Left ventricle myocardium superior (tissue), 1 donor: ENCODE results near the gene ASTN2. TPM values are rescaled to one million over a fixed set of nuclear protein-coding genes. Genes with fewer than 3 reads are reported as not detected.

Experiments
- ATAC-seq: fragments of 200-7000 bp; cut with Tn5 transposase; one replicate; pipeline ENCODE4 v1.9.1; 2020; ENCODE audit warnings: mild to moderate bottlenecking, moderate library complexity
- DNase-seq: peaks from one replicate; pipeline ENCODE4 v3.0.0-alpha.2; 2020
- intact Hi-C: fragments of 100-400 bp; cut with micrococcal nuclease; formaldehyde crosslinking; loops from one replicate; pipeline ENCODE4 v1.11.0; 2022
- total RNA-seq: library from RNA; stranded (reverse); fragmentation: NEBNext Ultra II Directional; extraction: Animal tissue kit (Norgen Biotek cat#: 25700); gene quantifications from one replicate; pipeline ENCODE4 v1.2.1, GENCODE V29; 2021
- donor health status: DM: no; HTN: yes; CAD: no; lungs with severe emphysema.

ASTN2 gene
- total RNA-seq, 1 donor from 2014 or later, result 11.3 TPM

GRCh38 chr9:116821633-116822229 is 593.1 kb downstream of the ASTN2 start:
- ATAC-seq (no peak), DNase-seq (no peak)
- intact Hi-C loops, result no loop called here

- ATAC-seq (no peak), DNase-seq (no peak)
- intact Hi-C loops, result no loop called here
Observed at GRCh38 chr9:116819116-116819515, 595.7 kb downstream of the ASTN2 start.

GRCh38 chr9:116817762-116818161 is 597.1 kb downstream of the ASTN2 start:
- intact Hi-C loops, result no loop called here
- no peak for DNase-seq
- no peak for ATAC-seq

- ATAC-seq (no peak), DNase-seq (no peak)
- intact Hi-C loops, result no loop called here
Observed at GRCh38 chr9:116816484-116816883, 598.4 kb downstream of the ASTN2 start.

- intact Hi-C loops, result no loop called here
- ATAC-seq, result no peak
- no peak for DNase-seq
Observed at GRCh38 chr9:116815835-116816234, 599.0 kb downstream of the ASTN2 start.

- ATAC-seq (no peak), DNase-seq (no peak)
- intact Hi-C loops, result no loop called here
Observed at GRCh38 chr9:116813031-116813300, 601.9 kb downstream of the ASTN2 start.

- DNase-seq (no peak), ATAC-seq (no peak)
- intact Hi-C loops, result no loop called here
Observed at GRCh38 chr9:116812231-116813030, 602.4 kb downstream of the ASTN2 start.

- ATAC-seq, result no peak
- intact Hi-C loops, result no loop called here
- no peak for DNase-seq
Observed at GRCh38 chr9:116809656-116810055, 605.2 kb downstream of the ASTN2 start.

GRCh38 chr9:116806075-116806474 is 608.8 kb downstream of the ASTN2 start:
- ATAC-seq, result no peak
- DNase-seq, result no peak
- intact Hi-C loops, result no loop called here

- ATAC-seq, result no peak
Observed at GRCh38 chr9:116800885-116801284, 614.0 kb downstream of the ASTN2 start.

GRCh38 chr9:116800074-116800473 is 614.8 kb downstream of the ASTN2 start:
- intact Hi-C loops, result no loop called here
- ATAC-seq, result no peak
- no peak for DNase-seq

More at GRCh38 chr9:116800885-116801284, 614.0 kb downstream of the ASTN2 start:
- no peak for DNase-seq
- intact Hi-C loops, result no loop called here

- intact Hi-C loops, result no loop called here
- no peak for DNase-seq
- no peak for ATAC-seq
Observed at GRCh38 chr9:116798521-116798920, 616.3 kb downstream of the ASTN2 start.

- intact Hi-C loops, result no loop called here
- ATAC-seq (no peak), DNase-seq (no peak)
Observed at GRCh38 chr9:116797276-116797675, 617.6 kb downstream of the ASTN2 start.

- intact Hi-C loops, result no loop called here
- ATAC-seq (no peak), DNase-seq (no peak)
Observed at GRCh38 chr9:116796669-116797068, 618.2 kb downstream of the ASTN2 start.

- intact Hi-C loops, result no loop called here
- no peak for DNase-seq
- ATAC-seq, result peak; percentile 31
Observed at GRCh38 chr9:116795821-116796220, 619.0 kb downstream of the ASTN2 start.

- intact Hi-C loops, result no loop called here
- ATAC-seq, result no peak
- DNase-seq, result no peak
Observed at GRCh38 chr9:116792271-116792670, 622.6 kb downstream of the ASTN2 start.

GRCh38 chr9:116791326-116791725 is 623.5 kb downstream of the ASTN2 start:
- ATAC-seq, result no peak
- intact Hi-C loops, result no loop called here
- no peak for DNase-seq

- intact Hi-C loops, result no loop called here
- DNase-seq (no peak), ATAC-seq (no peak)
Observed at GRCh38 chr9:116789081-116789480, 625.8 kb downstream of the ASTN2 start.

GRCh38 chr9:116786737-116787136 is 628.1 kb downstream of the ASTN2 start:
- DNase-seq (no peak), ATAC-seq (no peak)
- intact Hi-C loops, result no loop called here

- ATAC-seq (no peak), DNase-seq (no peak)
- intact Hi-C loops, result no loop called here
Observed at GRCh38 chr9:116777116-116777515, 637.7 kb downstream of the ASTN2 start.
